IMR-90 (cell line): ENCODE results near the gene LY6G5C. TPM values are rescaled to one million over a fixed set of nuclear protein-coding genes. Genes with fewer than 3 reads are reported as not detected.

Experiments used
- ATAC-seq: fragments of 200-7000 bp; cut with Tn5 transposase; 2 replicates; pipeline ENCODE4 v1.9.1; 2020; ENCODE audit warnings: low read depth, mild to moderate bottlenecking, moderate library complexity
- BruUV-seq: library from RNA; stranded (reverse); fragments of 400-500 nt; replicated peaks from 2 replicates; lab custom pipeline; 2021; lab: Mats Ljungman, UMichigan
- CTCF ChIA-PET: fragments of 300-600 bp; formaldehyde crosslinking; extraction: SDS; loops from one replicate; lab custom pipeline; 2021; ENCODE audit warnings: antibody characterized with exemption; lab: Yijun Ruan, JAX
- POLR2A ChIA-PET: fragments of 300-600 bp; sonication (Branson Sonifier 250); formaldehyde crosslinking; loops from one replicate; lab custom pipeline; 2022; ENCODE audit warnings: antibody characterized with exemption; ENCODE audit not compliant: unreplicated experiment; lab: Charles Lee
- DNase-seq: peaks from one replicate; pipeline ENCODE4 v3.0.0; 2013
- H2AFZ ChIP-seq: replicated peaks from 2 replicates; pipeline ENCODE3; 2013; ENCODE audit warnings: low read length, mild to moderate bottlenecking; ENCODE audit not compliant: poor library complexity
- H2AK5ac ChIP-seq: 2 replicates; pipeline ENCODE4 v1.6.1; 2013; ENCODE audit warnings: low read depth, low read length, inconsistent platforms
- H2AK9ac ChIP-seq: replicated peaks from 2 replicates; pipeline ENCODE3; 2013; ENCODE audit warnings: mild to moderate bottlenecking, low read depth, low read length, moderate library complexity; ENCODE audit not compliant: poor library complexity
- H2BK120ac ChIP-seq: 2 replicates; pipeline ENCODE4 v1.6.1; 2013; ENCODE audit warnings: low read depth, low read length, inconsistent platforms
- H2BK15ac ChIP-seq: 3 replicates; pipeline ENCODE4 v1.6.1; 2013; ENCODE audit warnings: low read depth, low read length, inconsistent platforms
- H2BK20ac ChIP-seq: 2 replicates; pipeline ENCODE4 v1.6.1; 2013; ENCODE audit warnings: low read depth, mild to moderate bottlenecking, inconsistent platforms, low read length, moderate library complexity
- H2BK5ac ChIP-seq: 2 replicates; pipeline ENCODE4 v1.6.1; 2013; ENCODE audit warnings: mild to moderate bottlenecking, low read depth, low read length, inconsistent platforms; ENCODE audit not compliant: poor library complexity, severe bottlenecking
- H3K14ac ChIP-seq: replicated peaks from 2 replicates; pipeline ENCODE4 v1.6.1; 2013; ENCODE audit warnings: low read depth, low read length, inconsistent platforms
- H3K18ac ChIP-seq: 2 replicates; pipeline ENCODE4 v1.6.1; 2013; ENCODE audit warnings: low read depth, low read length, control low read depth
- H3K23ac ChIP-seq: 2 replicates; pipeline ENCODE4 v1.6.1; 2013; ENCODE audit warnings: low read depth, low read length, inconsistent platforms
- H3K27ac ChIP-seq: 2 replicates; pipeline ENCODE4 v1.5.1; 2013; ENCODE audit warnings: mild to moderate bottlenecking, control low read depth, low read length; ENCODE audit not compliant: insufficient read depth
- H3K27me3 ChIP-seq: 2 replicates; pipeline ENCODE4 v1.6.1; 2013; ENCODE audit warnings: low read length; ENCODE audit not compliant: control insufficient read depth, insufficient read depth
- H3K36me3 ChIP-seq: 2 replicates; pipeline ENCODE4 v1.6.1; 2013; ENCODE audit warnings: low read length, mixed read lengths; ENCODE audit not compliant: control insufficient read depth, insufficient read depth
- H3K4ac ChIP-seq: 2 replicates; pipeline ENCODE4 v1.6.1; 2013; ENCODE audit warnings: low read depth, low read length, inconsistent platforms
- H3K4me1 ChIP-seq: 2 replicates; pipeline ENCODE4 v1.6.1; 2013; ENCODE audit warnings: low read length, mixed read lengths; ENCODE audit not compliant: control insufficient read depth, insufficient read depth
- H3K4me2 ChIP-seq: 2 replicates; pipeline ENCODE4 v1.6.1; 2013; ENCODE audit warnings: low read depth, mild to moderate bottlenecking, control low read depth, low read length, moderate library complexity
- H3K4me3 ChIP-seq: 2 replicates; pipeline ENCODE4 v1.5.1; 2013; ENCODE audit warnings: low read depth, mild to moderate bottlenecking, control low read depth, low read length, moderate library complexity; ENCODE audit not compliant: insufficient read depth
- H3K56ac ChIP-seq: 2 replicates; pipeline ENCODE4 v1.6.1; 2013; ENCODE audit warnings: low read length, inconsistent platforms; ENCODE audit not compliant: insufficient read depth; ENCODE audit errors: extremely low read depth
- H3K79me1 ChIP-seq, 2 experiments: 2 replicates each; pipeline ENCODE4 v1.6.1; 2013; ENCODE audit warnings: low read length in 2 of 2, inconsistent platforms in 1 of 2, low read depth in 1 of 2
- H3K9ac ChIP-seq: 2 replicates; pipeline ENCODE4 v1.6.1; 2013; ENCODE audit warnings: low read depth, low read length, control low read depth
- H3K9me1 ChIP-seq: 2 replicates; pipeline ENCODE4 v1.6.1; 2013; ENCODE audit warnings: low read length, inconsistent platforms; ENCODE audit not compliant: insufficient read depth
- H3K9me3 ChIP-seq: 2 replicates; pipeline ENCODE4 v1.6.1; 2013; ENCODE audit warnings: low read length; ENCODE audit not compliant: control insufficient read depth, insufficient read depth
- H4K20me1 ChIP-seq: 2 replicates; pipeline ENCODE4 v1.6.1; 2013; ENCODE audit warnings: low read length, inconsistent platforms; ENCODE audit not compliant: insufficient read depth
- H4K5ac ChIP-seq: 2 replicates; pipeline ENCODE4 v1.6.1; 2013; ENCODE audit warnings: mild to moderate bottlenecking, low read depth, low read length, control low read depth
- H4K8ac ChIP-seq, 2 experiments: 2 replicates each; pipeline ENCODE4 v1.6.1; 2013; ENCODE audit warnings: low read depth in 2 of 2, low read length in 2 of 2, control low read depth in 1 of 2, inconsistent platforms in 1 of 2
- H4K91ac ChIP-seq: 2 replicates; pipeline ENCODE4 v1.6.1; 2013; ENCODE audit warnings: low read depth, low read length, inconsistent platforms; ENCODE audit not compliant: insufficient read depth
- FOS ChIP-seq: fragments of 150-350 bp; IDR thresholded peaks from 2 replicates; pipeline ENCODE4 v1.6.1; 2016; ENCODE audit warnings: low read depth, low read length
- RCOR1 ChIP-seq: IDR thresholded peaks from 2 replicates; pipeline ENCODE4 v1.6.1; 2012; ENCODE audit warnings: mild to moderate bottlenecking, low read length, improper control_type of control experiment; ENCODE audit not compliant: insufficient replicate concordance
- WGBS, 2 experiments: methylation state at CpG; one replicate each; pipeline versions ENCODE4 v1.1.5 to v1.1.7; 2013; ENCODE audit warnings: missing lambda C conversion rate in 2 of 2; ENCODE audit not compliant: insufficient read length in 1 of 2; ENCODE audit errors: extremely low coverage in 2 of 2; 5-methylcytosine and 5-hydroxymethylcytosine counted together
- dilution Hi-C: fragments of 300-500 bp; cut with HindIII; formaldehyde crosslinking; loops from one replicate; pipeline ENCODE4 v1.14.3; 2018; ENCODE audit warnings: low sequenced_read_pairs; ENCODE audit not compliant: unreplicated experiment
- in situ Hi-C: fragments of 300-500 bp; cut with MboI; formaldehyde crosslinking; loops from 3 replicates; pipeline ENCODE4 v1.14.3; 2019; ENCODE audit warnings: low sequenced_read_pairs, inconsistent platforms, mixed read lengths
- intact Hi-C: fragments of 100-400 bp; cut with micrococcal nuclease; formaldehyde crosslinking; loops from 2 replicates; pipeline ENCODE4 v1.10.0; 2022
- polyA plus RNA-seq, 3 experiments: library from polyadenylated mRNA; depleted of rRNA; stranded (reverse); fragments of >200 nt; gene quantifications; 2 replicates each; pipeline ENCODE4 v1.2.3, GENCODE V29; 2012; ENCODE audit warnings: low replicate concordance in 1 of 3
- total RNA-seq: library from RNA; depleted of rRNA; stranded (reverse); fragments of >200 nt; gene quantifications from 2 replicates; pipeline ENCODE4 v1.2.3, GENCODE V29; 2012

Gene LY6G5C
- total and polyA plus RNA-seq, 2 of the 4 experiments (the other 2 are of a cell fraction): 0.18 to 2.0 TPM

GRCh38 chr6:31634131-31634530, 46.7 kb downstream of the LY6G5C start:
- H3K4ac ChIP-seq: no peak overlapping the region
- no peak overlapping the region for H3K23ac ChIP-seq
- no CpG with 5 or more reads among the region's 3 CpGs for WGBS, 2 experiments
- H3K14ac ChIP-seq: no peak overlapping the region
- ChIA-PET POLR2A (interaction anchor here (0.9 kb wide), 1 partner anchor 29 kb away, joined by 3 read pairs; no protein-coding TSS in a partner anchor), CTCF (no interaction called here)
- H4K8ac ChIP-seq: no peak overlapping the region
- no peak overlapping the region for H3K56ac ChIP-seq
- no peak overlapping the region for H3K4me3 ChIP-seq
- no peak overlapping the region for H3K4me2 ChIP-seq
- H4K91ac ChIP-seq: no peak overlapping the region
- H2AK5ac ChIP-seq: no peak overlapping the region
- TF ChIP-seq RCOR1 (no peak), FOS (no peak)
- peaks cover 31 to 44% of the 10 kb centered on the region in 2 experiments for H3K79me1 ChIP-seq
- H2BK15ac ChIP-seq: no peak overlapping the region
- in situ Hi-C loops (no loop called here), dilution Hi-C loops (no loop called here), intact Hi-C loops (no loop called here)
- H3K27ac ChIP-seq: no peak overlapping the region
- H3K36me3 ChIP-seq: peaks cover 85% of the 10 kb centered on the region
- H2BK5ac ChIP-seq: no peak overlapping the region
- H3K9me1 ChIP-seq: no peaks in the 10 kb centered on the region
- H2BK20ac ChIP-seq: no peak overlapping the region
- H4K5ac ChIP-seq: no peak overlapping the region
- H2AK9ac ChIP-seq: no peak overlapping the region
- H3K9me3 ChIP-seq: no peaks in the 10 kb centered on the region
- no peak overlapping the region for H3K9ac ChIP-seq
- BruUV-seq: no TSS peak
- H3K27me3 ChIP-seq: no peaks in the 10 kb centered on the region
- ATAC-seq (peak; percentile 24), DNase-seq (peak; percentile 20)
- no peak overlapping the region for H2BK120ac ChIP-seq
- H3K18ac ChIP-seq: no peak overlapping the region
- H2AFZ ChIP-seq: no peak overlapping the region
- peaks cover 24% of the 10 kb centered on the region for H4K20me1 ChIP-seq
- H3K4me1 ChIP-seq: no peaks in the 10 kb centered on the region
